Measurements from ENCODE around the gene RAD51B. TPM values are rescaled to one million over a fixed set of nuclear protein-coding genes. Genes with fewer than 3 reads are reported as not detected.

RAD51B gene
- total and polyA plus RNA-seq, 2 of the 13 experiments (the other 11 are each of a cell fraction or from before 2014, with no cell fraction given) = 7.0 to 9.5 TPM

DNA sequence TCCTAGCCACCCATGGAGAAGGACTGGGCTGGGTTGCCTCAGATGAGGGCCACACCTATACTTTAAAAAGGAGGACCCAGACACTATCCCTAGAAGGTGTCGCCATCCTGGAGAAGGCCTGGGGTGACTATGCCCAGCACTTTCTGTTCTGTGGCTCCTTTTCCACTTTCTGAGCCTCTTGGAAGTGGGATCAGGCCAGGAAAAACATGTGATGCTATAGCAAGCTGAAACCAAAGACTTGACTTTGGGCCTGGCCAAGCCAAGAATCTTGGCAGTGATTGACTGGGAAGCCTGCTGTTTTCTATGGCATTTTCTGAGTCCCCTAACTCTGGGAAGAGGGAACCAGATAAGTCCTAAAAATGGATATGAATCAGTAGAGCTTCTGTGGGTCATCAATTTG, 641.0 kb downstream of the RAD51B start:
- 100% methylated on average over 1 of the region's 1 CpG for WGBS (ENCODE audit: low lambda C conversion rate)
- no peak overlapping the region for H3K27ac ChIP-seq (ENCODE audit: extremely low read length, insufficient read depth, low read length)
- TF ChIP-seq, protein P1, sequence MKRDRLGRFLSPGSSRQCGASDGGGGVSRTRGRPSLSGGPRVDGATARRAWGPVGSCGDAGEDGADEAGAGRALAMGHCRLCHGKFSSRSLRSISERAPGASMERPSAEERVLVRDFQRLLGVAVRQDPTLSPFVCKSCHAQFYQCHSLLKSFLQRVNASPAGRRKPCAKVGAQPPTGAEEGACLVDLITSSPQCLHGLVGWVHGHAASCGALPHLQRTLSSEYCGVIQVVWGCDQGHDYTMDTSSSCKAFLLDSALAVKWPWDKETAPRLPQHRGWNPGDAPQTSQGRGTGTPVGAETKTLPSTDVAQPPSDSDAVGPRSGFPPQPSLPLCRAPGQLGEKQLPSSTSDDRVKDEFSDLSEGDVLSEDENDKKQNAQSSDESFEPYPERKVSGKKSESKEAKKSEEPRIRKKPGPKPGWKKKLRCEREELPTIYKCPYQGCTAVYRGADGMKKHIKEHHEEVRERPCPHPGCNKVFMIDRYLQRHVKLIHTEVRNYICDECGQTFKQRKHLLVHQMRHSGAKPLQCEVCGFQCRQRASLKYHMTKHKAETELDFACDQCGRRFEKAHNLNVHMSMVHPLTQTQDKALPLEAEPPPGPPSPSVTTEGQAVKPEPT (CRISPR knock-in tag; IDR thresholded peaks at IDR 0.05; ENCODE audit: low read depth) = no peak
- no peak for TF ChIP-seq NR2F2 (IDR thresholded peaks at IDR 0.05; ENCODE audit: borderline replicate concordance, low read depth)
- in situ Hi-C loops (cut with HindIII; ENCODE audit: extremely low pct_ligation_motif_present, low pct_unique_long_range_greater_than_20kb) = no loop called here
- no peaks in the 10 kb centered on the region for H3K27me3 ChIP-seq (ENCODE audit: control insufficient read depth in 1 of 2, insufficient read depth in 2 of 2, low read length in 2 of 2)
- no peaks in the 10 kb centered on the region for H3K9me3 ChIP-seq (ENCODE audit: low read length)
- POLR2A ChIA-PET = interaction anchor here (0.7 kb wide), 1 partner anchor 350 kb away, joined by 3 read pairs; no protein-coding TSS in a partner anchor
- BruUV-seq (replicated peaks) = no TSS peak
- no peaks in the 10 kb centered on the region for H4K20me1 ChIP-seq (ENCODE audit: insufficient read depth, low read length)
- H3K4me2 ChIP-seq (ENCODE audit: low read depth, low read length) = no peak overlapping the region
- CTCF ChIA-PET (ENCODE audit: low intra/inter-chr PET ratio, low total read pairs) = no interaction called here
- DNase-seq (ENCODE audit: low spot score) (no peak), FAIRE-seq (no peak), ATAC-seq (no peak)
- peaks cover 37% of the 10 kb centered on the region for H3K4me1 ChIP-seq (ENCODE audit: insufficient read depth, low read length)
- H3K36me3 ChIP-seq (replicated peaks in 1 of 2; ENCODE audit: control insufficient read depth in 1 of 2, insufficient read depth in 2 of 2, low read length in 2 of 2) = no peaks in the 10 kb centered on the region
- no peak overlapping the region for H2AFZ ChIP-seq (ENCODE audit: low read length)
- intact Hi-C loops (cut with micrococcal nuclease; ENCODE audit: unreplicated experiment) = loop anchor here (5.0 to 10.0 kb wide), 5 partner anchors 62 to 354 kb away; no protein-coding TSS in a partner anchor
- H3K4me3 ChIP-seq (replicated peaks in 1 of 3; ENCODE audit: insufficient read depth in 1 of 3, low read depth in 2 of 3, low read length in 3 of 3) = no peak overlapping the region
- H3K9ac ChIP-seq (ENCODE audit: insufficient read depth, low read depth, low read length) = no peak overlapping the region
- no peaks in the 10 kb centered on the region for H3K79me2 ChIP-seq (ENCODE audit: insufficient read depth, low read length)

DNA sequence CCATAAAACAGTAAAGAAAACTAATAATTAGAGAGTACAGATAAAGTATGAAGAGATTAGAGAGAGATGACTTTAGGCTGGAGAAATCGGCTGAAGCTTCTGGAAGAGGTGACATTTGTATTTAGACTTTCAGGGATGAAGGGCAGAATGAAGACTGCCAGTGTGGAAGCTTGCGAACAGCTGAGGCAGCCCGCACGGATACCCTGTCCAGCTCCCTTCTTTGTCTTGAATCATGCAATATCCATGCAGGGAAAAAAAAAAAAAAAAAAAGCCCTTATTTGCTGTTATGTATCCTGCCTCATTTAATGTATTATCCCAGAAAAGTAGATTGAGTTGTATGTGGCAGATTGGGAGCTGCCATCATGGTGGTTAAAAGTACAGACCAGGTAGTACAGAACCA, 641.5 kb downstream of the RAD51B start:
- H3K27me3 ChIP-seq (ENCODE audit: control insufficient read depth in 1 of 2, insufficient read depth in 2 of 2, low read length in 2 of 2) = no peaks in the 10 kb centered on the region
- H3K9me3 ChIP-seq (ENCODE audit: low read length) = no peaks in the 10 kb centered on the region
- no TSS peak for BruUV-seq (replicated peaks)
- no peak overlapping the region for H3K4me3 ChIP-seq (replicated peaks in 1 of 3; ENCODE audit: insufficient read depth in 1 of 3, low read depth in 2 of 3, low read length in 3 of 3)
- POLR2A ChIA-PET = interaction anchor here (0.7 kb wide), 2 partner anchors 128 to 349 kb away, joined by 3 read pairs; no protein-coding TSS in a partner anchor
- H2AFZ ChIP-seq (ENCODE audit: low read length) = no peak overlapping the region
- H3K79me2 ChIP-seq (ENCODE audit: insufficient read depth, low read length) = no peaks in the 10 kb centered on the region
- in situ Hi-C loops (cut with HindIII; ENCODE audit: extremely low pct_ligation_motif_present, low pct_unique_long_range_greater_than_20kb) = no loop called here
- ATAC-seq = no peak
- peaks cover 38% of the 10 kb centered on the region for H3K4me1 ChIP-seq (ENCODE audit: insufficient read depth, low read length)
- H3K4me2 ChIP-seq (ENCODE audit: low read depth, low read length) = no peak overlapping the region
- H3K36me3 ChIP-seq (replicated peaks in 1 of 2; ENCODE audit: control insufficient read depth in 1 of 2, insufficient read depth in 2 of 2, low read length in 2 of 2) = no peaks in the 10 kb centered on the region
- no peak overlapping the region for H3K9ac ChIP-seq (ENCODE audit: insufficient read depth, low read depth, low read length)
- H3K27ac ChIP-seq (ENCODE audit: extremely low read length, insufficient read depth, low read length) = no peak overlapping the region
- no peak for DNase-seq (ENCODE audit: low spot score)
- WGBS (ENCODE audit: low lambda C conversion rate) = 73% methylated on average over 4 of the region's 4 CpGs
- H4K20me1 ChIP-seq (ENCODE audit: insufficient read depth, low read length) = no peaks in the 10 kb centered on the region
- CTCF ChIA-PET (ENCODE audit: low intra/inter-chr PET ratio, low total read pairs) = no interaction called here
- intact Hi-C loops (cut with micrococcal nuclease; ENCODE audit: unreplicated experiment) = loop anchor here (5.0 to 10.0 kb wide), 5 partner anchors 61 to 354 kb away; no protein-coding TSS in a partner anchor
- FAIRE-seq = no peak
- no peak for TF ChIP-seq ZNF816 (CRISPR knock-in tag; IDR thresholded peaks at IDR 0.05; ENCODE audit: borderline replicate concordance)
- TF ChIP-seq ZFP62 (CRISPR knock-in tag; IDR thresholded peaks at IDR 0.05) = no peak
- no peak for TF ChIP-seq RELA (CRISPR knock-in tag; IDR thresholded peaks at IDR 0.05)
- TF ChIP-seq, protein P2, sequence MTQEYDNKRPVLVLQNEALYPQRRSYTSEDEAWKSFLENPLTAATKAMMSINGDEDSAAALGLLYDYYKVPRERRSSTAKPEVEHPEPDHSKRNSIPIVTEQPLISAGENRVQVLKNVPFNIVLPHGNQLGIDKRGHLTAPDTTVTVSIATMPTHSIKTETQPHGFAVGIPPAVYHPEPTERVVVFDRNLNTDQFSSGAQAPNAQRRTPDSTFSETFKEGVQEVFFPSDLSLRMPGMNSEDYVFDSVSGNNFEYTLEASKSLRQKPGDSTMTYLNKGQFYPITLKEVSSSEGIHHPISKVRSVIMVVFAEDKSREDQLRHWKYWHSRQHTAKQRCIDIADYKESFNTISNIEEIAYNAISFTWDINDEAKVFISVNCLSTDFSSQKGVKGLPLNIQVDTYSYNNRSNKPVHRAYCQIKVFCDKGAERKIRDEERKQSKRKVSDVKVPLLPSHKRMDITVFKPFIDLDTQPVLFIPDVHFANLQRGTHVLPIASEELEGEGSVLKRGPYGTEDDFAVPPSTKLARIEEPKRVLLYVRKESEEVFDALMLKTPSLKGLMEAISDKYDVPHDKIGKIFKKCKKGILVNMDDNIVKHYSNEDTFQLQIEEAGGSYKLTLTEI (CRISPR knock-in tag; conservative IDR thresholded peaks at IDR 0.05) = no peak
- TF ChIP-seq, protein P3, sequence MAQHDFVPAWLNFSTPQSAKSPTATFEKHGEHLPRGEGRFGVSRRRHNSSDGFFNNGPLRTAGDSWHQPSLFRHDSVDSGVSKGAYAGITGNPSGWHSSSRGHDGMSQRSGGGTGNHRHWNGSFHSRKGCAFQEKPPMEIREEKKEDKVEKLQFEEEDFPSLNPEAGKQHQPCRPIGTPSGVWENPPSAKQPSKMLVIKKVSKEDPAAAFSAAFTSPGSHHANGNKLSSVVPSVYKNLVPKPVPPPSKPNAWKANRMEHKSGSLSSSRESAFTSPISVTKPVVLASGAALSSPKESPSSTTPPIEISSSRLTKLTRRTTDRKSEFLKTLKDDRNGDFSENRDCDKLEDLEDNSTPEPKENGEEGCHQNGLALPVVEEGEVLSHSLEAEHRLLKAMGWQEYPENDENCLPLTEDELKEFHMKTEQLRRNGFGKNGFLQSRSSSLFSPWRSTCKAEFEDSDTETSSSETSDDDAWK (CRISPR knock-in tag; IDR thresholded peaks at IDR 0.05) = no peak
- no peak for TF ChIP-seq SATB2 (CRISPR knock-in tag; IDR thresholded peaks at IDR 0.05)
- no peak for TF ChIP-seq GABPA (IDR thresholded peaks at IDR 0.05; ENCODE audit: low read depth, low read length)
- TF ChIP-seq GABPA (CRISPR knock-in tag; IDR thresholded peaks at IDR 0.05; ENCODE audit: low read depth) = no peak
- no peak for TF ChIP-seq ZNF263 (CRISPR knock-in tag; IDR thresholded peaks at IDR 0.05)
- no peak for TF ChIP-seq ZNF724P (CRISPR knock-in tag; IDR thresholded peaks at IDR 0.05; ENCODE audit: borderline replicate concordance)
- TF ChIP-seq ZNF343 (CRISPR knock-in tag; IDR thresholded peaks at IDR 0.05) = no peak
- TF ChIP-seq SOX6 (IDR thresholded peaks at IDR 0.05) = no peak
- no peak for TF ChIP-seq SOX6 (CRISPR knock-in tag; IDR thresholded peaks at IDR 0.05)
- no peak for TF ChIP-seq RFX3 (CRISPR knock-in tag; IDR thresholded peaks at IDR 0.05)

Data from HepG2 (cell line).